GM18511 (cell line): ENCODE results near the gene STIM2.

Source experiments
- ATAC-seq: cut with Tn5 transposase; IDR thresholded peaks from one replicate; pipeline ENCODE4 v1.9.1; 2021; ENCODE audit warnings: mild to moderate bottlenecking, moderate library complexity; ENCODE audit not compliant: unreplicated experiment

STIM2 gene

DNA sequence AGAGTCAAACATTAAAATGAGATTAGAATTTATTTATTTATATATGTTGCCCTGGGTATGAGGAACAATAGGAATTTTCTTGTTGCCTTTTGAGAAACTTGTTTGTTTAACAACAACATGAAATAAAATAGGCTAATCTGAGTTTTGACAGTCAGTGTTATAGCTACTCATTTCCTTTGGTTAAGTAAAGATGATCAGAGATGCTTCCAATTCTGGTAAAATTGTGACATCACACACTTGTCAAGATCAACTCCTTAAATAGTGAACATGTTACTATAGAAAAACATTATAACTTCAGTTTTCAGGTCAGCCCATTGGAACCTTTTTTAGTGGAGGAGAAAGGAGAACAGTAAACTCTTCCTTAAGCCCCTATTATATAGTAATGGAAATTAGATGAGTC is 136.1 kb downstream of the STIM2 start:
- no peak for ATAC-seq

DNA sequence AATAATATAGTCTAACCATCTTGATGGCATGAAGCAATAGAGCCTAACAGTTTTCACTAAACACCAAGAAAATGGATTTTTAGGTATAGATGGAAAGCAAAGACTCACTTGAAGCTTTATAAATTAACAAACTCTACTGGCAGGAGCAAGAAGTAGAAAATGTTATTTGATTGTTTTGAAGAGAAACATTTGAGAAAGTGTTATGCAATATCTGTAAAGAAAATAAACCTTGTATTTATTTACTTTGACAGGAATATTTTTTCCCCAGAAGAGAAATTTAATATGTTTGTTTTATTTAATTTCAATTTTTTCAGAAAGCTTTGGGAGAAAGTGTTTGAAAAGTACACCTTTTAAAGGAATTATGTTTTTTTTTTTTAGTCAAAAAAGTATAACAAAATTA is 139.0 kb downstream of the STIM2 start:
- no peak for ATAC-seq

DNA sequence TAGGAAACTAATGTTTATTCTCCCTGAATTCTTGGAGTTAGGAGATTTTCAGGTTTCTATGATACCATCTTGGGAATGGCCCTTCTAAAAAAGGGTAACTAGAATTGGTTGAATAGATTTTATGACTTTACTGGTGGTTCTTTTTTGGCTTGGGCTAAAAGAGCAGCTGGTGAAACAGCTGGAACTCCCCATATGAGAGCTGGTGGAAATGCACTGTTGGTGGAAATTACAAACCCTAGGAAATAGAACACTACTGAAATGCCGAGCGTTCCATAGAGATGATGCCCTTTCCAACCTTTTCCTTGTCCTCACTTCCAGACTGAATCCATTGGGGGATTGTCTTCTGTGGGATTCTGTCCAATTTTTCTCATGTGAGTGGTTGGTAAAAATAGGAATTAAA is 139.5 kb downstream of the STIM2 start:
- ATAC-seq = no peak

DNA sequence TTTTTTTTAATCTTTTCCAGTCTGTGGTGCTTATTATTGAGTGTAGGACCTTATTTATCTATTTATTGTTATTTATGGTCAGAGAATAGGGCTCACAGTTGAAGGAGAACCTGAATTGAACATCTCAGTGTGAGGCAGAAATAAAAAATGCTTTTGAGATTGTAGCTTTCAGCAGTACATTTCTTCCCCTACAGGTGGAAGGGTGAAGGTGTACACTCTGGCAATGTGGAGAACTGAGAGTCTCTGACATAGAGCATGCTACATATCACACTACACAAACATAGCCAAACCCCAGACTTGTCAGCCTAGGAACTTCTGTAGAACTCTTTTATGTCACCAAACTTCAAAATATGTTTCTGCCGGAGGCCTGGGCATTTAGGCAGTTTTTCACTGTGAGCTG is 140.2 kb downstream of the STIM2 start:
- peak; percentile 92 for ATAC-seq

DNA sequence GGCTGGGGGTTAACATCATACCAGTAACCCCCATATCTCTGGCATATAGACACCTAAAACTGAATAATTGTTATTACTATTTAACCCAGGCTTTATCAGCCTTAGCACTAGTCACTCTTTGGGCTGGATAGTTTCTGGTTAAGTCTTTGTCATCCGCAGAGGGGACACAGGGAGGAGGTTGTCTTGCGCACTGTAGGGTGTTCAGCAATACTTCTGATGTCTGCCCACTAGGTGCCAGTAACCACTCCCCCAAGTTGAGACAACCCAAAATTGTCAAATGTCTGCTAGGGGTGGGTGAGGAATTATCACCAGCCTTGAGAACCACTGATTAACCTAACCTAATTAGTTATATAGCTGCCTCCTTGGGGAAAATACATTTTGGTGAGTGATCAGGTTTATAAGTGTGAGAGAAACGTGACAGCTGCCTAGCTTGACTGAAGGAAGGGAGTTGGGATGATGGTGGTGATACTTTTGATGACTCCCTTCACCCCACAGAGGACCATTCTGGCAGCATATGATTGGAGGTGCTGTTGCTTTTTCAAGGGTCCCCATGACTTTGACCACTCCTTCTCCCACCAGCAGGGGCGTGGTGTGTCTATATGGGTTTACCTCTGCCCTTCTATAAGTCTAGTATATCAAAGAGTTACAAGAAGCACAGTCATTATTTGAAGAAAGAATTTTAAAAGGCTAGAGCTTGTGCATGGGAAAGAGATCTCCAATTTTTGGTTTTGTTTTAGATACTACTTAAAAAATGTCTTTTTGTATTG is 140.9 kb downstream of the STIM2 start:
- ATAC-seq = no peak

DNA sequence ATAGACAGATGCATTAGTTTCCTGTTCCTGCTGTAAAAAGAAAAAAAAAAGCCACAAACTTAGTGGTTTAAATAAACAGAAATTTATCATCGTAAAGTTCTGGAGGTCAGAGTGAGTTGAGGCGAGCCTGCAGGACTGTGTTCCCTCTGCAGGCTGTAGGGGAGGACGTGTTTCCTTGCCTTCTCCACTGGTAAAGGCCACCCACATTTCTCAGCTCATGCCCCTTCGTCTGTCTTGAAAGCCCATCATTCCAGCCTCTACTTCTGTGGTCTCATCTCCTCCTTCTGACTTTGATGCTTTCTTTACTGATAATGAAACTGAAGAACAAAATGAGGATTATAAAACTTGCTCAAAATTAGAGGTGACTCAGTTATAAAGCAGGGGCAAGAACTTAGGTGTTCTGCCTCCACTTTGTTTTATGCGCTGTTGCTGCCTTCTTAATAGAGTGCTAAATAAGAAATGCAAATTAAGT is 143.0 kb downstream of the STIM2 start:
- ATAC-seq = no peak

DNA sequence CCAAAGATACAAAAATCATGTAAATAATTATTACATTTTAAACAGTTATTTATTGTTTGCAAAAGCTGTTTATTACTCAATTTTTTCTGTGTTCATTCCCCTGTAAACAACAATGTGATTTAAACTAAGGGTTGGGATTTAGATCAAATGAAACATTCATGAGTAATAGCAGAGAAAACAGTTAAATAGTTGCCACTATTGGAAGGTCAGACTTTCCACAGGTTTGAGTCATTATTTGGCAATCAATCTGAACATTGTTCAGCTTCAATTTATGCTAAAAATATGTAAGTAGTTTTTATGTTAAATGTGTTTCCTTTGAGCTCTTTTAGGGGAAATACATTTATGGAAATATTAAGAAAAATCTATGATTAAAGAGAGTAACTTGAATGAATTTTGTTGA is 144.9 kb downstream of the STIM2 start:
- ATAC-seq = no peak

DNA sequence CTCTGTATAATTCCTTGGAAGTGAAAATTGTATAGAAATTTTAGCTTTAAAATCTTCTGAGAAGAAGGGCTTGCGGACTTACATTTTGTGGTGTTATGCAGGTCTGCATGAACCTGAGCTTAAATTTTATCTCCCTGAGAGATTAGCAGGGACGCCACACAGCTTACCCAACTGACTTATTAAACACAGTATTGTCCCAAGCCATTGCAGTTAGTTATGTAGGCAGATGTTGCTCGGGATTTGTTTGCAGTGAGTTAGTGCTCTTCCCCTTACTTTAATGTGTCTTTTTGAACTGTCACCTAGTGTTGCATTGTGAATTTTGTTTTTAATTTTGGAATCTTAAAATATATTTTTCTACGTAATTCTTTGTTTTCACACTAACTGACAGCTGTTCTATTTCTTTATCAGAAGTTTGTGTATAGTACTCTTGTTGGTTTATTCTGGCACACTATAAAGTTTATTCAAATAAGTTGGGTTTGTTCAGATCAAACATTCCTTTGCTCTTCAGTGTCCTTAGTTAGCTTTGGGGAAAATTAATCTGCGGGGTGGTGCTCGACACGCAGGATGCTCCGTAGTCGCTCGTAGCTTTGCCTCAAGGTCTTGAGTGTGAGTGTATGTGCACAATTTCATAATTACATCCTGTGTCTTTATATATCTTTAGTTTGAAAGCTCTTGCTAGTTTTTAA is 145.4 kb downstream of the STIM2 start:
- ATAC-seq = no peak

DNA sequence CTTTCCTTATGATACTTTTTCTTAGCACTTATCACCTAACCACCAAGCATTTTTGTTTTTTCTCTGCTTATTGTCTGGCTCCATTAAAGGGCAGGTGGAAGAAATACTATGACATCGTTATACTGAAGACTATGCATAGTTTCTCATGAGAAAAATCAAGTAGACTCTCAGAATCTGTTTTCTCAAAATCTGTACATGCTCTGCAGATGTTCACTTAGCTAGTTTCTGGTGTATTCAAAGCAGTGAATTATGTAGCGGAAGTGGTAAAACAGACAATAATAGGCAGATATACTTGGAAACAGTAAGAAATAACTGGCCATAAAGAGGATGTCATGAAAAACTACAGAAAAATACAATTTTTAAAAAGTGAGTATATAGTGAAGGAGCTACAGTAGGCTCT is 146.0 kb downstream of the STIM2 start:
- ATAC-seq = no peak

DNA sequence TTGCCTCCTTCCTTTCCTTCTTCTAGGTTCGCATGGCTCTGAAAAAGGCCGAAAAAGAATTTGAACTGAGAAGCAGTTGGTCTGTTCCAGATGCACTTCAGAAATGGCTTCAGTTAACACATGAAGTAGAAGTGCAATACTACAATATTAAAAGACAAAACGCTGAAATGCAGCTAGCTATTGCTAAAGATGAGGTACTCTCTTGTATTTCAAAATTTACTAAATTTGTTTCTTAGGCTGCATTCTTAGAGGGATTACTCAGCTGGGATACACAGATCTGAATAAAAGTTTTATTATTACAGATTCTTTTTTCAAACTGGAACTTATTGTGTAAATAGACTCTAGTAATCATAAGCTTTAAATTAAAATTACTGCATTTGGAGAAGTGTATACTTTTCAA is 146.9 kb downstream of the STIM2 start:
- no peak for ATAC-seq

DNA sequence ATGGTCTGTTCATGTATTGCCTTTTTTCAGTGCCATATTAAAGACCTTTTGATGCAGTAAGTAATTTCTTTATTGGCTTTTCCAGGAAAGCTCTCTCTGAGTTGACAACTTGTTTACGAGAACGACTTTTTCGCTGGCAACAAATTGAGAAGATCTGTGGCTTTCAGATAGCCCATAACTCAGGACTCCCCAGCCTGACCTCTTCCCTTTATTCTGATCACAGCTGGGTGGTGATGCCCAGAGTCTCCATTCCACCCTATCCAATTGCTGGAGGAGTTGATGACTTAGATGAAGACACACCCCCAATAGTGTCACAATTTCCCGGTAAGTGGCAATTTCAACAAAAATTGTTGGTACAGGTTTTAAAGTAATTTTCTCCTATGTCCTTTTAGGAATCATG is 148.0 kb downstream of the STIM2 start:
- no peak for ATAC-seq

DNA sequence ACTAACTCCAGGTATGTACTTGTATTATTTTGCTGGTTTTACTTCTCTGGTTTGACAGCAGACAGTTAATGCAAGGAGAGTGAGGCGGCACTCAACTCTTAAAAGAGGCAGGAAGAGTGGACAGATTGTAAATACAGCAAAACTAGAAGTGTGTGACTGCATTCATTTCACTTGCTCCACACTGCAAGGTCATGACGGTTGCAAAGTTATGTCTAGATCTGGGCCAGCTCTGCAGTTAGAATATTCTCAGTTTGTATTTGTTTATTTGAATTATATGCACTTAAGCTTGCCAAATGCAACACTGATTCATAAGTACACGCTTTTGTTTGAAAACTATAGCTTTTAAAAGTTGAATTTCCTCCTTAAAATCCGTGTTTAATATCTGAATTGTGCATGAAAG is 148.9 kb downstream of the STIM2 start:
- no peak for ATAC-seq

DNA sequence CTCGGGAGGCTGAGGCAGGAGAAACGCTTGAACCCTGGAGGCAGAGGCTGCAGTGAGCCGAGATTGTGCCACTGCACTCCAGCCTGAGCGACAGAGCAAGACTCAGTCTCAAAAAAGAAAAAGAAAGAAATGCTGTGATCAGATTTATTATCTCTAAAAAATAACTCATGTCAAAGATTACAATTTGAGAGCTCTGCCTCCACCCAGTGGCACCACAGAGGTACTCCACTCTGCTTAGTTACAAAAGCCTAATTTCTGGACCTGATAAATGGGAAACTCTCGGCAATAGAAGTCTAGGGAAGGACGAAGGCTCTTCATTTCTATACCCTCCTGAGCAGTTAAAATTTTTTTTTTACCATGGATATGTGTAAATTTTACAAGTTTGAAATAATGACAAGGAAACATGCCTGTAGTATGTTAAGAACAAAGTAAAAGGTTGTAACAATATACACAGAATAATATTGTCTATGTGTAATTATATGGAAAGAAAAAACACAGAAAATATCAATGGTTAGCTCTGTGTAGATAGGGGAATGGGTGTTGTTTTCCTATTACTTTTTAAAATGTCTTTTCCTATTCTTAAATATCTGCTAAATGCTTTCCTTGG is 149.8 kb downstream of the STIM2 start:
- ATAC-seq = peak; percentile 89

DNA sequence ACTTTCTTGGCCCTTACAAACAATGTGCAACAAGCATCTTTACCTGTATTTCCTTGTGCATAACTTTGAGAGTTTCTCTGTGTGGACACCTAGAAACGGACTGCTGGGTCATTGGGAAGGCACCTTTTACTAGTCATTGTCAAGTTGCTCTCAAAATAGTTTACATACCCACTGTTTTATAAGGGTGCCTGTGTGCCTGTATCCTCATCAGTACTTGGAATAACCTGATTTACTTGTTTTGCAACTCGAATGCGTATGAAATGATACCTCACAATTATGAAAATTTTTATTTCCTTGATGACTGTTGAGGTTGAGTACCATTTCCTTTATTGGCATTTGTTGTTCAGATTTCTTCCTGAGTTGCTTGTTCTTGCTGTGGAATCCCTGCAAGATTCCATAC is 150.8 kb downstream of the STIM2 start:
- no peak for ATAC-seq

DNA sequence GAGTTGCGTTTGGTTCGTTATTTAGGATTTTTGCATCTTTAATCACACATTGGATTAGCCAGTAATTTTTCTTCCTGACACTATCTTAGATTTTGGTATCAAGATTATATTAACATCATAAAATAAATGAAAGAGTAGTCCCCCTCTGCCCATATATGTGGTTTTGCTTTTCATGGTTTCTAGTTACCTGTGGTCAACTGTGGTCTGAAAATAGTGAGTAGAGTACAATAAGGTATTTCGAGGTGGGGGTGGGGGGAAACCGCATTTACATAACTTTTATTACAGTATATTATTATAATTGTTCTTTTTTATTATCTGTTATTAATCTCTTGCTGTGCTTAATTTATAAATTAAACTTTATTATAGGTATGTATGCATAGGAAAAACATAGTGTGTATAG is 152.4 kb downstream of the STIM2 start:
- no peak for ATAC-seq

DNA sequence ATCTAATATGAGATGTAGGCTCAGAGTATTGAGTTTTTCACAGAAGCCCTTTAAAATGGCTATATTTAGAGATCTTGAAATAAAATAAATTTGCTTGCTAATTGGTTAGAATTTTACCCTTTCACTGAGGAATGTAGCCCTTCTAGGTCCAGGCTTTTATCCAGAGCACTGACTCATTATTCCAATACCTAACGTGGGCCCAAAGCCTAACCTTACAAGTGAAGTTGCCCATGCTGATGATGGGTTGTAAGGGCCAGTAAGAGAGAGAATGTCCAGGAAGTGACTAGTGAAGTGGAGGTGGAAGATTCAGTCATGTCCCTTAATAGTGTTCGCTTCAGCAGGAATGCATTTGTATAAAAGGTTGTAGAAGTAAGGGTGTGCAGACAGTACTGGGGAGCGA is 155.9 kb downstream of the STIM2 start:
- no peak for ATAC-seq

DNA sequence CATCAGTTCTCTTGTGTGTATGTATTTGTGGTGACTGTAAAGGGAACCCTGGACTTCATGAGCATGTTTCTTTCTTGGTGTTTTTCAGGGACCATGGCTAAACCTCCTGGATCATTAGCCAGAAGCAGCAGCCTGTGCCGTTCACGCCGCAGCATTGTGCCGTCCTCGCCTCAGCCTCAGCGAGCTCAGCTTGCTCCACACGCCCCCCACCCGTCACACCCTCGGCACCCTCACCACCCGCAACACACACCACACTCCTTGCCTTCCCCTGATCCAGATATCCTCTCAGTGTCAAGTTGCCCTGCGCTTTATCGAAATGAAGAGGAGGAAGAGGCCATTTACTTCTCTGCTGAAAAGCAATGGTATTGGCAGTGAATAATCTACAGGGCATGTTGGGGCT is 157.0 kb downstream of the STIM2 start:
- ATAC-seq = no peak

DNA sequence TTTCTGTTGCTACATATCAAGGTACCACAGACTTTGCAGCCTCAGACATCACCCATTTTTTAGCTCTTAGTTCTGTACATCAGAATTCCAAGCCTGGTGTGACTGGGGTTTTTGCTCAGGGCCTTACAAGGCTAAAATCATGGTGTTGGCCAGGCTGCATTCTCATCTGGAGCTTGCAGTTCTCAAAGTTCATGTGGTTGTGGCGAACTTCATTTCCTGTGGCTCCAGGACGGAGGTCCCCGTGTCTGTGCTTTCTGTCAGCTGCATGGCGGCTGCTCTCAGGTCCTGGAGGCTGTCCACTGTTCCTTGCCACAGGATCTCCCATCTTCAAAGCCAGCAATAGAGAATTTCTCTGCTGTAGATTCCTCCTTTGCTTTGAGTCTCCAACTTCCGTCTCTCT is 157.4 kb downstream of the STIM2 start:
- no peak for ATAC-seq

DNA sequence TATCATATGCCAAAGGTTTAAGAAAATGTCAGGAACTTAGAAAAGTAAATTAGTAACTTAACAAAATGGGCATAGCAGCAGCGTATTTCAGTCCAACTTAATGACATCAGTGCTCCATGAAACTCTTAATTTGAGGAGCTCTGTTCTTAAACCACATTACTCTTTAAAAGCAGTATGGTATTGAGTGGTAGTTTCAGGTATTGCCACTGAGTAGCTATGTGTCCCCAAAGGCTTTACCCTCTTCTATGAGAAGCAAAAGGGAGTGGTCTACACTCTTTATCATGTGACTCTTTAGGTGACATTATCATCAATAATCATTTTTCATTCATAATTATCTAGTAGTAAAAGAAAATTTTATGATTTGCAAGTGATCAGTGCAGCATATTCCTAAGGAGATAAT is 158.3 kb downstream of the STIM2 start:
- ATAC-seq = no peak

DNA sequence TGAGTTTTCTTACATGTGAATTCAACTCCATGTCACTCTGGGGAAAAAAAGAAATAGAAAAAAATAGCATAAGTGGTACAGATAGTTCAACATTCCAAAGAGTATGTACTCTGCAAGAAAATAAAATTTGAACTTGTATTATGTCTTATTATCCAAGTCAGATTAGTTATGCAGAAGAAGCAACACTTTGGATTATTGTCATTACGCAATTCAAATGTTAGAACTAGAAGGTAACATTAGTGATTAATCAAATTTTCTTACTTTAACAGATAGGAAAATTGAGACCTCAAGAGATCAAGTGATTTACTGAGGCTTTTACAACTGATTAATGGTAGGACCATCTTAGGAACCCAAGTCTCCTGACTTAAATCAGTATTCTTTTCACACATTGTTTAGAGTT is 159.1 kb downstream of the STIM2 start:
- no peak for ATAC-seq

DNA sequence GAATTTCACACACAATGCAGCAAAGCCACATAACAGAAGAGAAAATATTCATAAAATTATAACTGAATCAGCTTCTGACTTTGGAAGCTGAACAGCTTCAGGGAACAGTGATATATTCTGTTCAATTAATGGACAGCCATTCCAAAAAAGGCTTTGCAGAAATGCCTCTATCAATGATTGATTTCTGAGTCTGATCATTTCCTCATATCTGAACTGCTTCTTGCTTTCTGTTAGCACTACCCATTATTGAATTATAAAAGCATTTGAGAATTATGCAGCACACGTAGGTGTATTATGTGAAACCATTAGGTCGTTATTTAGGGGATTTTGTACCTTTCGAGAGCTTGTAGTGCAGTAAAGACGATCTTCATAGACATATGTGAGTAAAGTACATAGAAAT is 159.6 kb downstream of the STIM2 start:
- no peak for ATAC-seq

DNA sequence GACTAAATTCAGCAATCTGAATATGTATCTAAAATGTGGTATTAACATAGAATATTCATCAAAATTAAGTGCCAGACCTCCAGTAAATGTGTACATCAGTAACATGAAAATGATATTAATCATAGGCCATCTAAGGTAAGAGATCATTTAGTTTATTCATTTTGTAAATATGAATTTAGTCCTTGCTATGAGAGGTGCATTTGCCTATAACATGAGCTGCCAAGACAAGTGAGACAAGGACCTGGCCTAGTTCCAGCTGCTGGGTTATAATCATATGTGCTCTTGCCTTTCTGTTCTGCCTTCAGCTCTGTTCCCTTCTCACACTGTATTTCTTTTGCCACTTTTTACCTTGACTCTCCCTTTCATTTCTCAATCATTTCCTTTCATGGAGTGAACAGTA is 160.0 kb downstream of the STIM2 start:
- ATAC-seq = no peak
